Smooth muscle cell (in vitro differentiated cells): ENCODE results near the gene CFI. TPM values are rescaled to one million over a fixed set of nuclear protein-coding genes. Genes with fewer than 3 reads are reported as not detected.

Experiments used
- DNase-seq: peaks from one replicate; lab custom pipeline; 2025; ENCODE audit not compliant: unreplicated experiment; lab: John Stamatoyannopoulos, UW
- H2AFZ ChIP-seq: fragments of 200-600 bp; sonication (generic); 2 replicates; pipeline ENCODE4 v1.6.0; 2016; ENCODE audit warnings: antibody characterized with exemption, low read depth, mild to moderate bottlenecking
- H3F3A ChIP-seq: fragments of 200-600 bp; sonication (generic); 2 replicates; pipeline ENCODE4 v1.6.0; 2017; ENCODE audit warnings: antibody characterized with exemption, low read depth
- H3K27ac ChIP-seq: fragments of 200-600 bp; sonication (generic); 2 replicates; pipeline ENCODE4 v1.5.1; 2016; ENCODE audit warnings: low read depth, mild to moderate bottlenecking
- H3K27me3 ChIP-seq: fragments of 200-600 bp; sonication (generic); 2 replicates; pipeline ENCODE4 v1.6.1; 2016; ENCODE audit warnings: low read depth, mild to moderate bottlenecking
- H3K36me3 ChIP-seq: fragments of 200-600 bp; sonication (generic); 2 replicates; pipeline ENCODE4 v1.5.1; 2016; ENCODE audit warnings: low read depth
- H3K4me1 ChIP-seq: fragments of 200-600 bp; sonication (generic); 2 replicates; pipeline ENCODE4 v1.5.1; 2016; ENCODE audit warnings: low read depth
- H3K4me2 ChIP-seq: fragments of 200-600 bp; sonication (generic); 2 replicates; pipeline ENCODE4 v1.6.0; 2016; ENCODE audit warnings: mild to moderate bottlenecking
- H3K4me3 ChIP-seq: fragments of 200-600 bp; sonication (generic); 2 replicates; pipeline ENCODE4 v1.5.1; 2016; ENCODE audit warnings: mild to moderate bottlenecking
- H3K79me2 ChIP-seq: fragments of 200-600 bp; sonication (generic); 2 replicates; pipeline ENCODE4 v1.6.0; 2016; ENCODE audit warnings: low read depth, mild to moderate bottlenecking
- H3K9ac ChIP-seq: fragments of 200-600 bp; sonication (generic); 2 replicates; pipeline ENCODE4 v1.6.0; 2016; ENCODE audit warnings: low read depth
- H3K9me3 ChIP-seq: fragments of 200-600 bp; sonication (generic); replicated peaks from 2 replicates; pipeline ENCODE4 v1.5.1; 2016; ENCODE audit warnings: low read depth
- H4K20me1 ChIP-seq: fragments of 200-600 bp; sonication (generic); 2 replicates; pipeline ENCODE4 v1.6.0; 2016; ENCODE audit warnings: low read depth
- WGBS: methylation state at CpG from one replicate; pipeline ENCODE4 v1.1.7; 2016; ENCODE audit warnings: low lambda C conversion rate; 5-methylcytosine and 5-hydroxymethylcytosine counted together
- polyA plus RNA-seq: library from polyadenylated mRNA; unstranded; fragments of >200 nt; fragmentation: Nextera tagmentation; extraction: Ambion mirVana; gene quantifications from 2 replicates; pipeline ENCODE4 v1.2.1, GENCODE V29; 2016
- total RNA-seq: library from RNA; depleted of rRNA; stranded (reverse); fragments of >200 nt; gene quantifications from 2 replicates; pipeline ENCODE4 v1.2.3, GENCODE V29; 2014
- TF ChIP-seq, protein P1 (sequence below): fragments of 200-600 bp; sonication (generic); IDR thresholded peaks from 2 replicates; pipeline ENCODE4 v1.5.1; 2017; ENCODE audit warnings: borderline replicate concordance, mild to moderate bottlenecking, antibody characterized with exemption; ENCODE audit not compliant: insufficient read depth, poor library complexity, severe bottlenecking

The CFI gene
- total and polyA plus RNA-seq, 2 experiments from 2014 or later = 0.63 to 1.1 TPM

DNA sequence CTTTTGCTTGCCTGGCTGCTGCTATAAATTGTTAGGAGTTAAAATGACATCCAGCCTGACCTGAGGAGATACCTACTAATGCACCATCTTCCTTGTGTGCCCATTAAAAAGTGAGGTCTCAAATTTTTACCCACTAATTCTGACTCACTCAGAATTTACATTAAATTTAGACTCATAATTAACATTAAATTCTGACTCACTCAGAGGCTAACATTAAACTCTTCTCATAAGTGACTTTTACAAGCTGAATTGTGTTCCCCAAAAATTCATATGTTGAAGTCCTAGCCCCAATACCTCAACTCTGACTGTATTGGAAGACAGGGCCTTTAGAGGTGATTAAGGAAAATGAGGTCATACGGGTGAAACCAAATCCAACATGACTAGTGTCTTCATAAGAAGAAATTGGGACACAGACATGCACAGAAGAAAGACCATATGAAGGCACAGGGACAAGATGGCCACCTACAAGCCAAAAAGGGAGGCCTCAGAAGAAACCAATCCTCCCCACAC is 110.3 kb downstream of the CFI start:
- H3K4me3 ChIP-seq = no peak overlapping the region
- no peak overlapping the region for H3K27ac ChIP-seq
- peaks cover 5% of the 10 kb centered on the region for H3K36me3 ChIP-seq
- no peaks in the 10 kb centered on the region for H3K4me1 ChIP-seq
- no peaks in the 10 kb centered on the region for H3K9me3 ChIP-seq
- WGBS = 96% methylated on average over 1 of the region's 1 CpG
- TF ChIP-seq, protein P1, sequence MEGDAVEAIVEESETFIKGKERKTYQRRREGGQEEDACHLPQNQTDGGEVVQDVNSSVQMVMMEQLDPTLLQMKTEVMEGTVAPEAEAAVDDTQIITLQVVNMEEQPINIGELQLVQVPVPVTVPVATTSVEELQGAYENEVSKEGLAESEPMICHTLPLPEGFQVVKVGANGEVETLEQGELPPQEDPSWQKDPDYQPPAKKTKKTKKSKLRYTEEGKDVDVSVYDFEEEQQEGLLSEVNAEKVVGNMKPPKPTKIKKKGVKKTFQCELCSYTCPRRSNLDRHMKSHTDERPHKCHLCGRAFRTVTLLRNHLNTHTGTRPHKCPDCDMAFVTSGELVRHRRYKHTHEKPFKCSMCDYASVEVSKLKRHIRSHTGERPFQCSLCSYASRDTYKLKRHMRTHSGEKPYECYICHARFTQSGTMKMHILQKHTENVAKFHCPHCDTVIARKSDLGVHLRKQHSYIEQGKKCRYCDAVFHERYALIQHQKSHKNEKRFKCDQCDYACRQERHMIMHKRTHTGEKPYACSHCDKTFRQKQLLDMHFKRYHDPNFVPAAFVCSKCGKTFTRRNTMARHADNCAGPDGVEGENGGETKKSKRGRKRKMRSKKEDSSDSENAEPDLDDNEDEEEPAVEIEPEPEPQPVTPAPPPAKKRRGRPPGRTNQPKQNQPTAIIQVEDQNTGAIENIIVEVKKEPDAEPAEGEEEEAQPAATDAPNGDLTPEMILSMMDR = no peak
- H3K9ac ChIP-seq = no peak overlapping the region
- no peaks in the 10 kb centered on the region for H4K20me1 ChIP-seq
- no peak overlapping the region for H2AFZ ChIP-seq
- no peaks in the 10 kb centered on the region for H3K27me3 ChIP-seq
- no peaks in the 10 kb centered on the region for H3K79me2 ChIP-seq
- no peaks in the 10 kb centered on the region for H3F3A ChIP-seq
- DNase-seq = no peak
- no peak overlapping the region for H3K4me2 ChIP-seq

Other genes with a start within 250 kb of the CFI start
- 6.4 and 6.7 TPM in 2 replicates for gene MCUB, start 241.8 kb downstream of the CFI start, total RNA-seq
- 2.6 and 9.8 TPM in 2 replicates for gene MCUB, start 241.8 kb downstream of the CFI start, polyA plus RNA-seq
- gene CASP6, start 98.6 kb downstream of the CFI start, total RNA-seq = 31.2 and 42.7 TPM in 2 replicates
- gene CASP6, start 98.6 kb downstream of the CFI start, polyA plus RNA-seq = 34.8 and 39.5 TPM in 2 replicates
- 17.7 and 36.8 TPM in 2 replicates for gene PLA2G12A, start 71.9 kb downstream of the CFI start, total RNA-seq
- 56.5 and 57.6 TPM in 2 replicates for gene PLA2G12A, start 71.9 kb downstream of the CFI start, polyA plus RNA-seq
- 11.1 and 12.3 TPM in 2 replicates for gene GAR1, start 13.8 kb upstream of the CFI start, total RNA-seq
- 30.3 and 41.4 TPM in 2 replicates for gene GAR1, start 13.8 kb upstream of the CFI start, polyA plus RNA-seq
- not detected in 2 replicates for gene RRH, start 26.0 kb upstream of the CFI start, total RNA-seq
- not detected in 2 replicates for gene RRH, start 26.0 kb upstream of the CFI start, polyA plus RNA-seq
- gene LRIT3, start 46.1 kb upstream of the CFI start, total RNA-seq = 0.04 and 0.40 TPM in 2 replicates
- 0.26 TPM in 1 of 2 replicates, not detected in the other for gene LRIT3, start 46.1 kb upstream of the CFI start, polyA plus RNA-seq
- gene EGF, start 110.9 kb upstream of the CFI start, total RNA-seq = 9.5 and 15.2 TPM in 2 replicates
- 0.72 and 2.0 TPM in 2 replicates for gene EGF, start 110.9 kb upstream of the CFI start, polyA plus RNA-seq